DOHH2 (cell line): ENCODE data around the gene APEH.
"Not testable (repeated sequence)": the region's sequence is repeated elsewhere in the genome, so short reads cannot be mapped to it uniquely, and the experiment has no call there.

ENCODE experiments used
- EZH2phosphoT487 ChIP-seq: fragments of 200-600 bp; sonication (generic); IDR thresholded peaks from 2 replicates; pipeline ENCODE4 v1.6.1; 2017; ENCODE audit warnings: borderline replicate concordance, mild to moderate bottlenecking, antibody characterized with exemption, low read length, moderate library complexity, mixed read lengths
- TF ChIP-seq, protein P1 (sequence below): fragments of 200-600 bp; sonication (generic); IDR thresholded peaks from one replicate; pipeline ENCODE4 v1.5.1; 2014; ENCODE audit warnings: antibody characterized with exemption, mild to moderate bottlenecking, low read depth, low read length; ENCODE audit not compliant: poor library complexity, severe bottlenecking

DNA sequence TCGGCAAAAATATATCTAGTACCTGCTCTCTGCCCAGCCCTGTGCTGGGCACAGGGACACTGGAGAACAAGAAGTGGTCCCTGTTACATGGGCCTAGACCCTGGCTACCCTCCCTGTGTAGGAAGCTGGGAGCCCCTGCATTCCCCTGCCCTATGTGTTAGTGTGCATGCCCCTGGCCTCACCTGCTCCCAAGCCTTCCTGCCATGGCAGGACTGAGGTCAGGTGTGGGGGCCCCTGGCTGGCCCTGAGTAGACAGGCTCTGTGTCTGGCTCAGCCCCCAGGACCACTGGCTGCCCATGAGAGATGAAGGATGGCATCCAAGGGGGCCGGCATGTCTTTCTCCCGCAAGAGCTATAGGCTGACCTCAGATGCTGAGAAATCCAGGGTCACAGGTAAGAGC, 16.7 kb downstream of the APEH start:
- TF ChIP-seq, protein P1, sequence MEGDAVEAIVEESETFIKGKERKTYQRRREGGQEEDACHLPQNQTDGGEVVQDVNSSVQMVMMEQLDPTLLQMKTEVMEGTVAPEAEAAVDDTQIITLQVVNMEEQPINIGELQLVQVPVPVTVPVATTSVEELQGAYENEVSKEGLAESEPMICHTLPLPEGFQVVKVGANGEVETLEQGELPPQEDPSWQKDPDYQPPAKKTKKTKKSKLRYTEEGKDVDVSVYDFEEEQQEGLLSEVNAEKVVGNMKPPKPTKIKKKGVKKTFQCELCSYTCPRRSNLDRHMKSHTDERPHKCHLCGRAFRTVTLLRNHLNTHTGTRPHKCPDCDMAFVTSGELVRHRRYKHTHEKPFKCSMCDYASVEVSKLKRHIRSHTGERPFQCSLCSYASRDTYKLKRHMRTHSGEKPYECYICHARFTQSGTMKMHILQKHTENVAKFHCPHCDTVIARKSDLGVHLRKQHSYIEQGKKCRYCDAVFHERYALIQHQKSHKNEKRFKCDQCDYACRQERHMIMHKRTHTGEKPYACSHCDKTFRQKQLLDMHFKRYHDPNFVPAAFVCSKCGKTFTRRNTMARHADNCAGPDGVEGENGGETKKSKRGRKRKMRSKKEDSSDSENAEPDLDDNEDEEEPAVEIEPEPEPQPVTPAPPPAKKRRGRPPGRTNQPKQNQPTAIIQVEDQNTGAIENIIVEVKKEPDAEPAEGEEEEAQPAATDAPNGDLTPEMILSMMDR = not testable (repeated sequence)
- TF ChIP-seq EZH2phosphoT487 = not testable (repeated sequence)
